ENCODE measurements around the gene RAB11FIP3.

DNA sequence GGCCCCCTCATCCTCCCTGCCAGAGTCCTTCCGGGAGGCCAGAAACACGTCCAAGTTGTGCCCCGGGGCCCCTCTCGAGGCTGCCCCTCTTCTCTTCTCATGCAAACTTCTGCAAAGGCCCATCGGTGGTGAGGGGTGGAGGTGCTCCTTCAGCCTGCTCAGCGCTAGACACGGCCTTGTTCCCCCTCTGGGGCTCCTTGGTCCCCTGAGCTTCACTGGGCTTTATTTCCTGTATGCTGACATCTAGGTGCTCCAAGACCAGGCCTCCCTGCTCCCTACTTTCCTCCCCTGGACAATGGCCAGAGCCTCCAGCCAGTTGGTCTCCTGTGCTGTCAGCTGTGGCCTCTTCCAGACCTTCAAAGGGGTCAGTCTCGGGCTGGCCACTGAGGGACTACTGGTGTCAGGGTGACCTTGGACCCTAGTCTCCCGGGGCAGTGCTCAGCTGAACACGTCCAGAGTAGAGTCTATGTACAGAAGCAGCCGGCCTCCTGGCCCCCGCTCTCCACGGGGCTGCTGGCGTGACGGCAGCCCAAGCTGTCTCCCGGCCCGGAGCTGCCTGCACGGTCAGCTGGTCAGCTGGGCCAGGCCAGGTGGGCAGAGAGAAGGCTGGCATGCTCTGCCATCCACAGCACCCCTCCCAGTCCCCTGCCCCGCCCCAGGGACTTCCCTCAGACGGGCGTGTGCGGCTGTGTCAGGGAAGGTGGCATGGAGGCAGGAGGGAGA is 133.0 kb downstream of the RAB11FIP3 start:
- TF ChIP-seq, protein P1, sequence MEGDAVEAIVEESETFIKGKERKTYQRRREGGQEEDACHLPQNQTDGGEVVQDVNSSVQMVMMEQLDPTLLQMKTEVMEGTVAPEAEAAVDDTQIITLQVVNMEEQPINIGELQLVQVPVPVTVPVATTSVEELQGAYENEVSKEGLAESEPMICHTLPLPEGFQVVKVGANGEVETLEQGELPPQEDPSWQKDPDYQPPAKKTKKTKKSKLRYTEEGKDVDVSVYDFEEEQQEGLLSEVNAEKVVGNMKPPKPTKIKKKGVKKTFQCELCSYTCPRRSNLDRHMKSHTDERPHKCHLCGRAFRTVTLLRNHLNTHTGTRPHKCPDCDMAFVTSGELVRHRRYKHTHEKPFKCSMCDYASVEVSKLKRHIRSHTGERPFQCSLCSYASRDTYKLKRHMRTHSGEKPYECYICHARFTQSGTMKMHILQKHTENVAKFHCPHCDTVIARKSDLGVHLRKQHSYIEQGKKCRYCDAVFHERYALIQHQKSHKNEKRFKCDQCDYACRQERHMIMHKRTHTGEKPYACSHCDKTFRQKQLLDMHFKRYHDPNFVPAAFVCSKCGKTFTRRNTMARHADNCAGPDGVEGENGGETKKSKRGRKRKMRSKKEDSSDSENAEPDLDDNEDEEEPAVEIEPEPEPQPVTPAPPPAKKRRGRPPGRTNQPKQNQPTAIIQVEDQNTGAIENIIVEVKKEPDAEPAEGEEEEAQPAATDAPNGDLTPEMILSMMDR (IDR thresholded peaks at IDR 0.05 in 2 of 3, conservative IDR thresholded peaks at IDR 0.05 in 1 of 3; ENCODE audit: borderline replicate concordance in 1 of 3, insufficient read depth in 1 of 3, low read depth in 2 of 3, low read length in 2 of 3) = no peak
- TF ChIP-seq POLR2A (IDR thresholded peaks at IDR 0.05; ENCODE audit: borderline replicate concordance, extremely low read depth, insufficient read depth, insufficient read length) = no peak
